H1 (cell line): Measurements from ENCODE around the gene C5. TPM values are rescaled to one million over a fixed set of nuclear protein-coding genes. Genes with fewer than 3 reads are reported as not detected.

Source experiments
- CTCF ChIA-PET: fragments of 300-600 bp; sonication (Branson Sonifier 250); formaldehyde crosslinking; loops from one replicate; lab custom pipeline; 2021; ENCODE audit not compliant: partially characterized antibody; lab: Charles Lee
- POLR2A ChIA-PET: fragments of 300-600 bp; sonication (Branson Sonifier 250); formaldehyde crosslinking; loops from one replicate; lab custom pipeline; 2021; ENCODE audit warnings: inconsistent platforms; ENCODE audit not compliant: partially characterized antibody; lab: Charles Lee
- DNase-seq, 2 experiments: peaks; one replicate each; pipeline versions ENCODE4 v3.0.0 to v3.0.0-alpha.2; 2010 to 2022; ENCODE audit warnings: low spot score in 2 of 2, low read depth in 1 of 2, mixed read lengths in 1 of 2
- FAIRE-seq: peaks from 2 replicates; lab custom pipeline; 2011; peaks lifted over from hg19 to GRCh38; lab: Jason Lieb, UNC
- H2AFZ ChIP-seq: 2 replicates; pipeline ENCODE4 v1.8.1; 2012; ENCODE audit warnings: low read length, inconsistent platforms
- H2AK5ac ChIP-seq: 2 replicates; pipeline ENCODE4 v1.6.1; 2013; ENCODE audit warnings: low read depth, low read length
- H2BK120ac ChIP-seq: replicated peaks from 2 replicates; pipeline ENCODE3; 2013; ENCODE audit warnings: low read depth, low read length, inconsistent platforms
- H2BK12ac ChIP-seq: 2 replicates; pipeline ENCODE4 v1.6.1; 2013; ENCODE audit warnings: low read depth, low read length
- H2BK15ac ChIP-seq: 2 replicates; pipeline ENCODE4 v1.6.1; 2013; ENCODE audit warnings: low read length
- H2BK20ac ChIP-seq: 2 replicates; pipeline ENCODE4 v1.6.1; 2013; ENCODE audit warnings: low read length
- H2BK5ac ChIP-seq: 2 replicates; pipeline ENCODE4 v1.6.1; 2013; ENCODE audit warnings: low read depth, low read length
- H3K14ac ChIP-seq: 2 replicates; pipeline ENCODE4 v1.6.1; 2013; ENCODE audit warnings: inconsistent platforms; ENCODE audit not compliant: insufficient read length
- H3K18ac ChIP-seq: 2 replicates; pipeline ENCODE4 v1.6.1; 2013; ENCODE audit warnings: low read length; ENCODE audit errors: extremely low read depth
- H3K23ac ChIP-seq: 2 replicates; pipeline ENCODE4 v1.6.1; 2013; ENCODE audit warnings: inconsistent platforms; ENCODE audit not compliant: insufficient read length
- H3K23me2 ChIP-seq: 2 replicates; pipeline ENCODE4 v1.6.1; 2013; ENCODE audit warnings: low read depth, low read length
- H3K27ac ChIP-seq: 2 replicates; pipeline ENCODE4 v1.6.1; 2011; ENCODE audit warnings: low read depth, low read length, inconsistent platforms
- H3K27me3 ChIP-seq, 4 experiments: replicated peaks in 1 of 4; 1 replicate in 1 of 4; 2 replicates in 3 of 4; pipeline versions ENCODE4 v1.6.1 to v1.8.1; 2011 to 2013; ENCODE audit warnings: low read length in 3 of 4, mild to moderate bottlenecking in 3 of 4, inconsistent platforms in 2 of 4, mixed read lengths in 2 of 4, moderate library complexity in 1 of 4; ENCODE audit not compliant: control insufficient read depth in 3 of 4, insufficient read depth in 3 of 4; ENCODE audit errors: extremely low read depth in 1 of 4
- H3K36me3 ChIP-seq, 4 experiments: 2 replicates each; pipeline versions ENCODE4 v1.6.1 to v1.8.1; 2011 to 2013; ENCODE audit warnings: mild to moderate bottlenecking in 4 of 4, low read length in 3 of 4, moderate library complexity in 2 of 4, control low read depth in 1 of 4, inconsistent platforms in 1 of 4; ENCODE audit not compliant: insufficient read depth in 4 of 4, control insufficient read depth in 2 of 4
- H3K4ac ChIP-seq: replicated peaks from 2 replicates; pipeline ENCODE3; 2013; ENCODE audit warnings: low read length, low read depth, mixed read lengths, inconsistent platforms; ENCODE audit not compliant: insufficient read length
- H3K4me1 ChIP-seq, 4 experiments: replicated peaks in 1 of 4; 1 replicate in 1 of 4; 2 replicates in 3 of 4; pipeline versions ENCODE4 v1.6.1 to v1.8.1; 2011 to 2013; ENCODE audit warnings: low read length in 3 of 4, inconsistent platforms in 2 of 4, mixed read lengths in 1 of 4; ENCODE audit not compliant: insufficient read depth in 4 of 4, control insufficient read depth in 3 of 4
- H3K4me2 ChIP-seq, 2 experiments: 2 replicates each; pipeline versions ENCODE4 v1.6.1 to v1.8.1; 2011 to 2013; ENCODE audit warnings: low read depth in 2 of 2, low read length in 2 of 2, control low read depth in 1 of 2, inconsistent platforms in 1 of 2, mild to moderate bottlenecking in 1 of 2; ENCODE audit not compliant: insufficient read depth in 1 of 2
- H3K4me3 ChIP-seq, 4 experiments: fragments of 200-600, 300-600 bp in 1 of 4; sonication (generic), shearing (Covaris generic), sonication (Bioruptor Twin) in 1 of 4; 2 replicates each; pipeline versions ENCODE4 v1.5.1 to v1.8.1; 2011 to 2016; ENCODE audit warnings: low read length in 4 of 4, low read depth in 3 of 4, control low read depth in 2 of 4, inconsistent platforms in 2 of 4, mild to moderate bottlenecking in 2 of 4, mixed read lengths in 1 of 4, moderate library complexity in 1 of 4; ENCODE audit not compliant: insufficient read depth in 2 of 4; ENCODE audit errors: extremely low read depth in 1 of 4
- H3K56ac ChIP-seq: replicated peaks from 2 replicates; pipeline ENCODE3; 2013; ENCODE audit warnings: low read depth, mild to moderate bottlenecking, mixed read lengths, low read length, inconsistent platforms; ENCODE audit not compliant: insufficient read length
- H3K79me1 ChIP-seq: 2 replicates; pipeline ENCODE4 v1.6.1; 2013; ENCODE audit warnings: low read depth, low read length, control low read depth
- H3K79me2 ChIP-seq, 2 experiments: 2 replicates each; pipeline versions ENCODE4 v1.6.1 to v1.8.1; 2012 to 2013; ENCODE audit warnings: low read length in 2 of 2, mild to moderate bottlenecking in 2 of 2, inconsistent platforms in 1 of 2; ENCODE audit not compliant: insufficient read depth in 2 of 2, control insufficient read depth in 1 of 2
- H3K9ac ChIP-seq, 4 experiments: replicated peaks in 1 of 4; 1 replicate in 1 of 4; 2 replicates in 3 of 4; pipeline versions ENCODE4 v1.6.1 to v1.8.1; 2011 to 2013; ENCODE audit warnings: low read depth in 3 of 4, low read length in 3 of 4, control low read depth in 2 of 4, mild to moderate bottlenecking in 2 of 4, moderate library complexity in 2 of 4, inconsistent platforms in 1 of 4; ENCODE audit errors: extremely low read depth in 1 of 4
- H3K9me3 ChIP-seq, 2 experiments: 2 replicates each; pipeline versions ENCODE4 v1.6.1 to v1.8.1; 2012 to 2013; ENCODE audit warnings: mild to moderate bottlenecking in 2 of 2, moderate library complexity in 2 of 2, control low read depth in 1 of 2, inconsistent platforms in 1 of 2, low read depth in 1 of 2, low read length in 1 of 2, mixed read lengths in 1 of 2; ENCODE audit not compliant: insufficient read depth in 2 of 2
- H4K20me1 ChIP-seq, 2 experiments: replicated peaks in 1 of 2; 2 replicates each; pipeline versions ENCODE3 to v1.8.1; 2011 to 2013; ENCODE audit warnings: inconsistent platforms in 2 of 2, low read length in 2 of 2, mild to moderate bottlenecking in 1 of 2; ENCODE audit not compliant: insufficient read depth in 2 of 2, control insufficient read depth in 1 of 2
- H4K5ac ChIP-seq: 2 replicates; pipeline ENCODE4 v1.6.1; 2013; ENCODE audit warnings: low read length, low read depth, mixed read lengths, inconsistent platforms; ENCODE audit not compliant: insufficient read length
- H4K8ac ChIP-seq: 2 replicates; pipeline ENCODE4 v1.8.0; 2013; ENCODE audit warnings: mild to moderate bottlenecking, moderate library complexity, low read length, inconsistent platforms; ENCODE audit not compliant: insufficient read depth; ENCODE audit errors: extremely low read depth
- H4K91ac ChIP-seq: replicated peaks from 2 replicates; pipeline ENCODE3; 2013; ENCODE audit warnings: low read length, mixed read lengths, inconsistent platforms; ENCODE audit not compliant: insufficient read length
- ASH2L ChIP-seq: fragments of 200-600, 300-600 bp; sonication (generic); IDR thresholded peaks from one replicate; pipeline ENCODE4 v1.7.1; 2017; ENCODE audit warnings: low read length
- BCL11A ChIP-seq, 2 experiments: IDR thresholded peaks; one replicate each; pipeline ENCODE4 v1.6.1; 2011; ENCODE audit warnings: low read depth in 2 of 2, low read length in 2 of 2, mild to moderate bottlenecking in 2 of 2
- CTBP2 ChIP-seq: IDR thresholded peaks from 2 replicates; pipeline ENCODE4 v1.7.0; 2011; ENCODE audit warnings: borderline replicate concordance, mild to moderate bottlenecking, moderate library complexity, mixed read lengths, low read length; ENCODE audit not compliant: insufficient read depth, insufficient read length
- EP300 ChIP-seq, 2 experiments: IDR thresholded peaks; 1 replicate in 1 of 2; 2 replicates in 1 of 2; pipeline ENCODE4 v1.6.1; 2011 to 2012; ENCODE audit warnings: low read depth in 2 of 2, low read length in 2 of 2, mild to moderate bottlenecking in 2 of 2, borderline replicate concordance in 1 of 2, inconsistent platforms in 1 of 2, moderate library complexity in 1 of 2
- GABPA ChIP-seq: IDR thresholded peaks from 2 replicates; pipeline ENCODE4 v1.6.1; 2011; ENCODE audit warnings: mild to moderate bottlenecking, low read length, moderate library complexity, borderline replicate concordance; ENCODE audit not compliant: insufficient read depth
- JUN ChIP-seq: IDR thresholded peaks from 2 replicates; pipeline ENCODE4 v1.6.1; 2011; ENCODE audit warnings: low read depth, mild to moderate bottlenecking, improper control_type of control experiment, low read length
- MAFK ChIP-seq: IDR thresholded peaks from 2 replicates; pipeline ENCODE4 v1.6.1; 2012; ENCODE audit warnings: low read depth, mild to moderate bottlenecking, improper control_type of control experiment, low read length
- NANOG ChIP-seq: IDR thresholded peaks from 2 replicates; pipeline ENCODE4 v1.6.1; 2011; ENCODE audit warnings: low read length, low read depth, mild to moderate bottlenecking, inconsistent platforms; ENCODE audit not compliant: insufficient read depth, poor library complexity, severe bottlenecking
- POU5F1 ChIP-seq: IDR thresholded peaks from 2 replicates; pipeline ENCODE4 v1.6.1; 2011; ENCODE audit warnings: low read depth, mild to moderate bottlenecking, low read length, moderate library complexity
- SRF ChIP-seq: IDR thresholded peaks from 2 replicates; pipeline ENCODE4 v1.6.1; 2011; ENCODE audit warnings: mild to moderate bottlenecking, low read depth, low read length, moderate library complexity
- WGBS, 2 experiments: shearing (Covaris generic) in 1 of 2; methylation state at CpG; one replicate each; pipeline versions ENCODE4 v1.1.6 to v1.1.7; 2013 to 2015; ENCODE audit warnings: low lambda C conversion rate in 2 of 2, mixed read lengths in 2 of 2, inconsistent platforms in 1 of 2, low coverage in 1 of 2, missing lambda C conversion rate in 1 of 2; ENCODE audit not compliant: insufficient replicate concordance in 2 of 2, insufficient coverage in 1 of 2, insufficient read length in 1 of 2; ENCODE audit errors: extremely low coverage in 1 of 2, missing lambda C conversion rate in 1 of 2; 5-methylcytosine and 5-hydroxymethylcytosine counted together
- polyA plus RNA-seq, 7 experiments: library from polyadenylated mRNA; depleted of rRNA in 3 of 7; stranded (reverse) in 5 of 7; unstranded in 2 of 7; fragments of >200 nt in 5 of 7; fragments of 200-250 nt in 2 of 7; gene quantifications; 1 replicate in 5 of 7; 2 replicates in 1 of 7; 4 replicates in 1 of 7; pipeline versions ENCODE4 v1.2.1 to v1.2.3, GENCODE V29; 2011 to 2013; ENCODE audit warnings: missing spikeins in 2 of 7, mixed read lengths in 2 of 7
- total RNA-seq: library from RNA; stranded (reverse); fragmentation: NEBNext Ultra II Directional; extraction: Animal tissue kit (Norgen Biotek cat#: 25700); gene quantifications from 2 replicates; pipeline ENCODE4 v1.2.1, GENCODE V29; 2021
- TF ChIP-seq, protein P1 (sequence below): IDR thresholded peaks from 2 replicates; pipeline ENCODE4 v1.6.1; 2011; ENCODE audit warnings: low read length, improper control_type of control experiment

The C5 gene
- total and polyA plus RNA-seq, 2 of the 8 experiments (the other 6 are each of a cell fraction or from before 2014, with no cell fraction given): 0.24 to 0.35 TPM

DNA sequence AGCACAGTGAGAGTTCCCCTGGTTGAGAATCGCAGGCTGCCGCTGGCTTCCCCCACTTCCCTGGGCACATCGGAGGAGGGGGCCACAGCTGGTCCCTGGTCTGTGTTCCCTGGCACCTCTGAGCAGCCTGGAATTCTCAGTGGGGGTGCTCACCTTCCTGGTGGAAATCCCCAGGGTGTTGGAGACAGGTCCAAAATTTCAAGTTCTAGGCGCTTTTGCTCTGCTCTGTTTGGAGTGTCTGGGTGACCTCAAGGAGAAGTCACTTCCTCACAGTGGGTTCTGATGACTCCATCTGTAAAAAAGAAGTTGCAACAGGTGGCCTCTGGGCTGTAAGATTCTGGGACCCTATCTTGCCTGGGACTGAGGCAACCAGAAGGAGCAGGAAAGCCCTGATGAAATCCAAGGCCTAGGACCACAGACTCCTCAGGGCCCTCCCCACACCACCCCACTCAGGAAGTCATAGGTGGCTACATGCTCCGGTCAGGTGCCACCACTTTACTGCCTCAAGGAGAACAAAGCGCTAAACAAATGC is 123.6 kb downstream of the C5 start, which contains the start of gene TRAF1:
Gene TRAF1 (minus strand): TSS at position 400 of the 532 bp plus-strand sequence. CDS start 721 bp downstream, outside the sequence.
- peak within 1 kb of the TSS in 1 of 2 experiments; percentile 91; a peak in 2 of 4 replicates for H3K4me2 ChIP-seq
- H2BK15ac ChIP-seq: peak within 1 kb of the TSS; percentile 46
- 92% methylated on average over 6 of the region's 6 CpGs; no CpG with 5 or more reads in 1 of the 2 experiments for WGBS, 2 experiments
- H2BK20ac ChIP-seq: peak within 1 kb of the TSS; percentile 1; the same call in 1 of the 2 replicates
- peaks cover 3% of the 10 kb centered on the region; the same call in 1 of the 2 replicates for H3K23me2 ChIP-seq
- H2AFZ ChIP-seq: no peak within 1 kb of the TSS
- H3K56ac ChIP-seq: no peak within 1 kb of the TSS
- no peaks in the 10 kb centered on the region for H3K79me1 ChIP-seq
- DNase-seq (no peak), FAIRE-seq (no peak)
- H4K20me1 ChIP-seq: no peaks in the 10 kb centered on the region
- H3K27ac ChIP-seq: no peak within 1 kb of the TSS
- H4K8ac ChIP-seq: no peak within 1 kb of the TSS; the same call in 1 of the 2 replicates
- H2BK5ac ChIP-seq: no peak within 1 kb of the TSS; the same call in 1 of the 2 replicates
- no peak within 1 kb of the TSS for H3K23ac ChIP-seq
- H2BK12ac ChIP-seq: peak within 1 kb of the TSS; percentile 70; the same call in 1 of the 2 replicates
- no peaks in the 10 kb centered on the region; a peak in 1 of 8 replicates for H3K36me3 ChIP-seq
- H3K9ac ChIP-seq: no peak within 1 kb of the TSS; a peak in 1 of 7 replicates
- H3K4me1 ChIP-seq: peaks cover 0 to 23% (median 14%) of the 10 kb centered on the region in 4 experiments; a peak in 6 of 7 replicates
- peaks cover 0 to 6% (median 2%) of the 10 kb centered on the region in 4 experiments; a peak in 1 of 7 replicates for H3K27me3 ChIP-seq
- ChIA-PET CTCF (interaction anchor here (0.6 to 3.4 kb wide), 7 partner anchors 10 to 170 kb away, joined by 3 to 12 read pairs (median 4); no protein-coding TSS in a partner anchor), POLR2A (no interaction called here)
- peak within 1 kb of the TSS; percentile 9; the same call in 1 of the 2 replicates for H2AK5ac ChIP-seq
- peak within 1 kb of the TSS; percentile 10 for H4K5ac ChIP-seq
- peak within 1 kb of the TSS; percentile 2 for H3K4ac ChIP-seq
- no peak within 1 kb of the TSS for H3K4me3 ChIP-seq
- H3K9me3 ChIP-seq: no peaks in the 10 kb centered on the region
- no peak within 1 kb of the TSS for H3K14ac ChIP-seq
- H3K79me2 ChIP-seq: no peaks in the 10 kb centered on the region
- H4K91ac ChIP-seq: peak within 1 kb of the TSS; percentile 57
- H2BK120ac ChIP-seq: no peak within 1 kb of the TSS
- H3K18ac ChIP-seq: peak within 1 kb of the TSS; percentile 66
- TF ChIP-seq CTBP2 (no peak), MAFK (no peak), ASH2L (no peak), BCL11A (IDR thresholded peaks at IDR 0.05; ENCODE audit: low read depth in 2 of 2, low read length in 2 of 2) (no peak), NANOG (no peak), EP300 (IDR thresholded peaks at IDR 0.05; ENCODE audit: borderline replicate concordance in 1 of 2, low read depth in 2 of 2, low read length in 2 of 2) (no peak), POU5F1 (no peak), GABPA (no peak), JUN (no peak), SRF (no peak)
- TF ChIP-seq, protein P1, sequence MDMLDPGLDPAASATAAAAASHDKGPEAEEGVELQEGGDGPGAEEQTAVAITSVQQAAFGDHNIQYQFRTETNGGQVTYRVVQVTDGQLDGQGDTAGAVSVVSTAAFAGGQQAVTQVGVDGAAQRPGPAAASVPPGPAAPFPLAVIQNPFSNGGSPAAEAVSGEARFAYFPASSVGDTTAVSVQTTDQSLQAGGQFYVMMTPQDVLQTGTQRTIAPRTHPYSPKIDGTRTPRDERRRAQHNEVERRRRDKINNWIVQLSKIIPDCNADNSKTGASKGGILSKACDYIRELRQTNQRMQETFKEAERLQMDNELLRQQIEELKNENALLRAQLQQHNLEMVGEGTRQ: no peak
